Spleen (tissue), 11 donors: Measurements from ENCODE around the gene FAM43A. TPM values are rescaled to one million over a fixed set of nuclear protein-coding genes. Genes with fewer than 3 reads are reported as not detected.

Experiments used
- DNase-seq: peaks from one replicate; pipeline ENCODE4 v3.0.0-alpha.2; 2020
- H3K27ac ChIP-seq, 8 donors: fragments of 200-600 bp; sonication (generic) in 7 of 8; 1 replicate in 4 of 8; 2 replicates in 4 of 8; pipeline versions ENCODE4 v1.5.0 to v1.8.0; 2016 to 2021; ENCODE audit warnings: inconsistent platforms in 4 of 8, mild to moderate bottlenecking in 4 of 8, moderate library complexity in 1 of 8
- H3K27me3 ChIP-seq, 7 donors: fragments of 200-600 bp; sonication (generic) in 6 of 7; replicated peaks in 1 of 7; 1 replicate in 4 of 7; 2 replicates in 3 of 7; pipeline versions ENCODE4 v1.5.0 to v1.8.0; 2016 to 2021; ENCODE audit warnings: inconsistent platforms in 3 of 7, mild to moderate bottlenecking in 1 of 7
- H3K36me3 ChIP-seq, 6 donors: fragments of 200-600 bp; sonication (generic) in 5 of 6; 1 replicate in 4 of 6; 2 replicates in 2 of 6; pipeline versions ENCODE4 v1.5.0 to v1.8.0; 2016 to 2021; ENCODE audit warnings: inconsistent platforms in 2 of 6
- H3K4me1 ChIP-seq, 6 donors: fragments of 200-600 bp; sonication (generic) in 5 of 6; 1 replicate in 3 of 6; 2 replicates in 3 of 6; pipeline versions ENCODE4 v1.5.0 to v1.8.0; 2016 to 2021; ENCODE audit warnings: inconsistent platforms in 3 of 6
- H3K4me3 ChIP-seq, 8 donors: fragments of 200-600 bp; sonication (generic) in 7 of 8; 1 replicate in 4 of 8; 2 replicates in 4 of 8; pipeline versions ENCODE4 v1.5.0 to v1.8.0; 2016 to 2021; ENCODE audit warnings: inconsistent platforms in 4 of 8, mild to moderate bottlenecking in 4 of 8, moderate library complexity in 2 of 8
- H3K9me3 ChIP-seq, 8 donors: fragments of 200-600 bp; sonication (generic) in 7 of 8; 1 replicate in 4 of 8; 2 replicates in 4 of 8; pipeline versions ENCODE4 v1.5.0 to v1.8.0; 2016 to 2021; ENCODE audit warnings: inconsistent platforms in 4 of 8
- CTCF ChIP-seq, 11 experiments: fragments of 200-600 bp in 7 of 11; fragments of 450-650 bp in 4 of 11; sonication (generic) in 4 of 11; IDR thresholded peaks in 8 of 11; conservative IDR thresholded peaks in 3 of 11; 1 replicate in 7 of 11; 2 replicates in 4 of 11; pipeline versions ENCODE4 v1.4.0 to v1.8.0; 2016 to 2021; ENCODE audit warnings: antibody characterized with exemption in 11 of 11, inconsistent platforms in 4 of 11, mild to moderate bottlenecking in 1 of 11
- POLR2A ChIP-seq, 3 donors: fragments of 450-650 bp; IDR thresholded peaks; one replicate each; pipeline ENCODE4 v1.5.1; 2017; ENCODE audit warnings: antibody characterized with exemption in 3 of 3, mild to moderate bottlenecking in 1 of 3
- POLR2AphosphoS5 ChIP-seq, 3 donors: sonication (generic); formaldehyde crosslinking; IDR thresholded peaks; one replicate each; pipeline ENCODE4 v1.5.1; 2017; ENCODE audit warnings: antibody characterized with exemption in 3 of 3
- WGBS, 5 donors: extraction: QIAGEN DNeasy Blood & Tissue Kit in 3 of 5; methylation state at CpG; one replicate each; pipeline versions ENCODE4 v1.1.5 to v1.1.7; 2013 to 2018; 5-methylcytosine and 5-hydroxymethylcytosine counted together
- intact Hi-C: fragments of 100-400 bp; cut with DNase I; formaldehyde crosslinking; loops from one replicate; pipeline ENCODE4 v1.15.0; 2023; ENCODE audit warnings: low total_unique reads
- polyA plus RNA-seq, 3 donors: library from polyadenylated mRNA; stranded (reverse); fragments of 200-250 nt; gene quantifications; one replicate each; pipeline ENCODE4 v1.2.1, GENCODE V29; 2013
- total RNA-seq, 7 donors: library from RNA; depleted of rRNA in 3 of 7; stranded (reverse); fragments of >200 nt in 3 of 7; fragmentation: NEBNext Ultra II Directional in 4 of 7; extraction: Animal tissue kit (Norgen Biotek cat#: 25700) in 4 of 7; gene quantifications; one replicate each; pipeline versions ENCODE4 v1.1.0 to v1.2.1, GENCODE V29; 2016 to 2021
- donor health status: healthy with polysubstance abuse.
- donor health status: DM: no; HTN: no; CAD: no; lungs with moderate emphysema.
- donor health status: DM: no; HTN: no; CAD: no.
- donor health status: Bipolar disorder and iron deficiency.
- donor health status: healthy.
- donor health status: DM: no; HTN: no; CAD: no.
- donor health status: DM: yes; HTN: yes; CAD: no.

FAM43A gene
- total and polyA plus RNA-seq, 10 donors, result 16.9 to 102 (median 66.6) TPM

DNA sequence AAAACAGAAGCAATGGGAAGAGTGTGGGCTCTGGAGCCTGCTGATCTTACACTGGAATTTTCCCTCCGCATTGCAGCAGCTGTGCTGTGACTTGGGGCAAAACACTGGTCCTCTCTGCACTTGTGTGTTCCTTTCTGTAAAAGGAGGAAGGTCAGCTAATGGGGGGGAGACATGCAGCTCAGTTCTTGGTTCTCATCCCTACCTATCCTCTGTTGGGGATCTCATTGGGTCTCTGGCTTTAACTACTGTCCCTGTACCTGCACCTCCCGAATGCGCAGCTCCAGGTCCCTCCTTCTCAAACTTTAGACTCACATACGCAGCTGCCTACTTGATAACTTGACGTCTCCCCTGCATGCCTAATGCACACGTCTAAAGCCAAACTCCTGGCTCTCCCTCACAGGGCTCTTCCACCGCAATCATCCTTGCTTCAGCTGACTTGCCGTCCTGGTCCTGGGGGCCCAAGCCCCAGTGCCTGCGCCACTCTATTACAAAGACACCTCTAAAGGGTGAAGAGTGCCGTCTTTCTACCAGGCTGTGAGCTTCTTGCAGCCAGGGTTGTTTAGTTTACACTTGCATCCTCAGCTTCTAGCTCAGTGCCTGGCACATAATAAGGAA is 46.6 kb upstream of the FAM43A start:
- Histone ChIP-seq H3K9me3 (no peaks in the 10 kb centered on the region), H3K27me3 (no peaks in the 10 kb centered on the region), H3K27ac (peak overlapping the region in 5 of 8 donors; percentile 62 to 74 (median 64)), H3K36me3 (peaks cover 0 to 44% (median 28%) of the 10 kb centered on the region in 6 donors), H3K4me3 (no peak overlapping the region), H3K4me1 (peaks cover 0 to 20% (median 9%) of the 10 kb centered on the region in 6 donors)
- DNase-seq, result no peak
- intact Hi-C loops, result no loop called here
- TF ChIP-seq POLR2AphosphoS5 (IDR thresholded peaks at IDR 0.05), result no peak
- 94 to 98% (median 96%) methylated on average over 10 of the region's 10 CpGs for WGBS, 5 donors

DNA sequence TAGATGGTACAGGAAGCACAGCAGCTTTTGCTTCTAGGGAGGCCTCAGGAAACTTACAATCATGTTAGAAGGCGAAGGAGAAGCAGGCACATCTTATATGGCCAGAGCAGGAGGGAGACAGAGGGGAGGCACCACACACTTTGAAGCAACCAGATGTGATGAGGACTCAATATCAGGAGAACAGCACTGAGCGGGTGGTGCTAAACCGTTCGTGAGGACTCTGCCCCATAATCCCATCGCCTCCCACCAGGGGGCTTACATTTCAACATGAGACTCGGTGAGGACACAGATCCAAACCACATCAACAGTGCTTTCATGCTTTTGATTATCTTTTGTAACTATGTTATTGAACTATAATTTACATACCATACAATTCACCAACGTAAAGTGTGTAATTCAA is 44.9 kb upstream of the FAM43A start:
- no peaks in the 10 kb centered on the region for H3K9me3 ChIP-seq
- H3K4me3 ChIP-seq, result no peak overlapping the region
- peaks cover 0 to 60% (median 41%) of the 10 kb centered on the region in 6 donors for H3K36me3 ChIP-seq
- no peak for DNase-seq
- intact Hi-C loops, result no loop called here
- H3K4me1 ChIP-seq, result peaks cover 0 to 20% (median 8%) of the 10 kb centered on the region in 6 donors
- peak overlapping the region; percentile 26 to 74 (median 62) for H3K27ac ChIP-seq
- 60 to 81% (median 71%) methylated on average over 7 of the region's 7 CpGs for WGBS, 5 donors
- TF ChIP-seq POLR2AphosphoS5 (IDR thresholded peaks at IDR 0.05), result no peak
- peak in 3 of 11 experiments; percentile 5 to 35 (median 13) for TF ChIP-seq CTCF (IDR thresholded peaks at IDR 0.05 in 8 of 11, conservative IDR thresholded peaks at IDR 0.05 in 3 of 11)
- no peak for TF ChIP-seq POLR2A (IDR thresholded peaks at IDR 0.05)
- no peaks in the 10 kb centered on the region for H3K27me3 ChIP-seq

DNA sequence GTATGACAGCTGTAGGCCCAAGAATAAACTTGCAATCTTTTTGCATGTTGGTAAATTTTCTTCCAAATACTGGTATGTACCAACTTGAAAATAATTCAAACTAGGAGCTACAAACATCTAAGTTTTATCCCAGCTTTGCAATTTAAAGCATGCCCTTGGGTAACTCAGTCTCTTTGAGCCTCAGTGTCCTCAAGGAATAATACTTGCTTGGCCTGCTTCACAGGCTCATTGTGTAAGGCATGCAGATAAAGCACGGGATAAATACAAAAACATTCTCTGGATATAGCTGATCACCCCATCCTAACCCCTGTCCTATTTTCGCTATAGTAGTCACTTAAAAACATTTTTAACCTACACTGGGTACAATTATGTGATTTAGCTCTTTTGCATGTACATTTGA is 42.9 kb upstream of the FAM43A start:
- Histone ChIP-seq H3K27me3 (no peaks in the 10 kb centered on the region), H3K4me1 (peaks cover 0 to 20% (median 8%) of the 10 kb centered on the region in 6 donors), H3K9me3 (no peaks in the 10 kb centered on the region), H3K4me3 (no peak overlapping the region), H3K36me3 (peaks cover 0 to 79% (median 51%) of the 10 kb centered on the region in 6 donors), H3K27ac (no peak overlapping the region)
- 93 to 98% (median 95%) methylated on average over 2 of the region's 2 CpGs for WGBS, 5 donors
- DNase-seq, result no peak
- TF ChIP-seq CTCF (IDR thresholded peaks at IDR 0.05 in 8 of 11, conservative IDR thresholded peaks at IDR 0.05 in 3 of 11) (no peak), POLR2AphosphoS5 (IDR thresholded peaks at IDR 0.05) (no peak), POLR2A (IDR thresholded peaks at IDR 0.05) (no peak)
- intact Hi-C loops, result no loop called here

DNA sequence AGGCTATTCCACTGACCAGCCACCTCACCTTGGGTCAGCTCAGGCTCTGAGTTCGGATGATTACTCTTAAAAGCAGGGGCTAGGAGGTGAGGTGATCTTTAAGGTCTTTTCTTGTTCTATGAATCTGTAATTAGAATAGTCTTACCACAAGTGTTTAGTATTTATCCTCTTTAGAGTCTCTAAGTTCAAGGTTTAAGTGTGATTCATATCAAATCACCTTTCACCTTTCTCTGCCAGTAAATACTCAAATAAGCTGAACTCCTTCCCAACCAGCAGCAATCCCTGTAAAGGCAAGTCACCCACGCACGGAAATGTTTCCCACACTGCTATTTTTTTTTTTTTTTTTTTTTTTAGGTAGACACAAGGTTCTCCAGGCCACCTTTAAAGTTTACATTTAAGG is 37.9 kb upstream of the FAM43A start:
- Histone ChIP-seq H3K4me3 (no peak overlapping the region), H3K9me3 (no peaks in the 10 kb centered on the region), H3K4me1 (no peaks in the 10 kb centered on the region), H3K27me3 (no peaks in the 10 kb centered on the region), H3K36me3 (peaks cover 2 to 99% (median 82%) of the 10 kb centered on the region in 6 donors), H3K27ac (no peak overlapping the region)
- intact Hi-C loops, result no loop called here
- 80 to 99% (median 89%) methylated on average over 3 of the region's 3 CpGs for WGBS, 5 donors
- no peak for DNase-seq
- TF ChIP-seq POLR2A (IDR thresholded peaks at IDR 0.05) (no peak), CTCF (IDR thresholded peaks at IDR 0.05 in 8 of 11, conservative IDR thresholded peaks at IDR 0.05 in 3 of 11) (no peak)
